WTC11 (cell line): ENCODE results near the gene MEGF8.
"Not testable (repeated sequence)": the region's sequence is repeated elsewhere in the genome, so short reads cannot be mapped to it uniquely, and the experiment has no call there.

Experiments used
- TF ChIP-seq, protein P1 (sequence below): fragments of 200-600 bp; IDR thresholded peaks from 2 replicates; pipeline ENCODE4 v1.8.0; 2022; ENCODE audit warnings: antibody characterized with exemption
- TF ChIP-seq, protein P2 (sequence below): sonication (generic); formaldehyde crosslinking; IDR thresholded peaks from 2 replicates; pipeline ENCODE4 v1.8.0; 2022; ENCODE audit warnings: mild to moderate bottlenecking, missing genetic modification reagents

DNA sequence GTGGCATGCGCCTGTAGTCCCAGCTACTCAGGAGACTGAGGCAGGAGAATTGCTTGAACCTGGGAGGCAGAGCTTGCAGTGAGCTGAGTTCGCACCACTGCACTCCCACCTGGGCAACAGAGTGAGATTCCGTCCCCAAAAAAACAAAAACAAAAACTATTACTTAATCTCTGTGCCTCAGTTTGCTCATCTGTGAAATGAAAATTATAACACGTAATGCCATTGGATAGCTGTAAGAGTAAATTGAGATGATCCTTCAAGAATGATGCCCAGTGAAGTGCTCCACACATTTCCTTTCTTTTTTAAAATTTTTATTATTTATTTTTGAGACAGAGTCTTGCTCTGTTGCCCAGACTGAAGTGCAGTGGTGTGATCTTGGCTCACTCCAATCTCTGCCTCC lies 14.5 kb downstream of the MEGF8 start:
- TF ChIP-seq, protein P1, sequence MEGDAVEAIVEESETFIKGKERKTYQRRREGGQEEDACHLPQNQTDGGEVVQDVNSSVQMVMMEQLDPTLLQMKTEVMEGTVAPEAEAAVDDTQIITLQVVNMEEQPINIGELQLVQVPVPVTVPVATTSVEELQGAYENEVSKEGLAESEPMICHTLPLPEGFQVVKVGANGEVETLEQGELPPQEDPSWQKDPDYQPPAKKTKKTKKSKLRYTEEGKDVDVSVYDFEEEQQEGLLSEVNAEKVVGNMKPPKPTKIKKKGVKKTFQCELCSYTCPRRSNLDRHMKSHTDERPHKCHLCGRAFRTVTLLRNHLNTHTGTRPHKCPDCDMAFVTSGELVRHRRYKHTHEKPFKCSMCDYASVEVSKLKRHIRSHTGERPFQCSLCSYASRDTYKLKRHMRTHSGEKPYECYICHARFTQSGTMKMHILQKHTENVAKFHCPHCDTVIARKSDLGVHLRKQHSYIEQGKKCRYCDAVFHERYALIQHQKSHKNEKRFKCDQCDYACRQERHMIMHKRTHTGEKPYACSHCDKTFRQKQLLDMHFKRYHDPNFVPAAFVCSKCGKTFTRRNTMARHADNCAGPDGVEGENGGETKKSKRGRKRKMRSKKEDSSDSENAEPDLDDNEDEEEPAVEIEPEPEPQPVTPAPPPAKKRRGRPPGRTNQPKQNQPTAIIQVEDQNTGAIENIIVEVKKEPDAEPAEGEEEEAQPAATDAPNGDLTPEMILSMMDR = not testable (repeated sequence)
- TF ChIP-seq, protein P2, sequence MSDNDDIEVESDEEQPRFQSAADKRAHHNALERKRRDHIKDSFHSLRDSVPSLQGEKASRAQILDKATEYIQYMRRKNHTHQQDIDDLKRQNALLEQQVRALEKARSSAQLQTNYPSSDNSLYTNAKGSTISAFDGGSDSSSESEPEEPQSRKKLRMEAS (CRISPR knock-in tag) = not testable (repeated sequence)
